Epithelial cell of esophagus (primary cell): ENCODE measurements around the gene TRPM7.
"Not testable (repeated sequence)": the region's sequence is repeated elsewhere in the genome, so short reads cannot be mapped to it uniquely, and the experiment has no call there.

ENCODE experiments used
- DNase-seq: peaks from one replicate; pipeline ENCODE4 v3.0.0; 2010; ENCODE audit warnings: low read depth
- H3K4me3 ChIP-seq: 2 replicates; pipeline ENCODE4 v1.5.1; 2011; ENCODE audit warnings: mild to moderate bottlenecking, low read length, control low read depth
- CTCF ChIP-seq: IDR thresholded peaks from 2 replicates; pipeline ENCODE4 v1.5.1; 2011; ENCODE audit warnings: low read depth, mild to moderate bottlenecking, low read length, control low read depth, inconsistent platforms; ENCODE audit not compliant: insufficient read depth; ENCODE audit errors: missing control alignments

TRPM7 gene

GRCh38 chr15:50605462-50605861 lies 81.1 kb downstream of the TRPM7 start:
- H3K4me3 ChIP-seq, result no peak overlapping the region
- DNase-seq, result no peak
- no peak for TF ChIP-seq CTCF

DNA sequence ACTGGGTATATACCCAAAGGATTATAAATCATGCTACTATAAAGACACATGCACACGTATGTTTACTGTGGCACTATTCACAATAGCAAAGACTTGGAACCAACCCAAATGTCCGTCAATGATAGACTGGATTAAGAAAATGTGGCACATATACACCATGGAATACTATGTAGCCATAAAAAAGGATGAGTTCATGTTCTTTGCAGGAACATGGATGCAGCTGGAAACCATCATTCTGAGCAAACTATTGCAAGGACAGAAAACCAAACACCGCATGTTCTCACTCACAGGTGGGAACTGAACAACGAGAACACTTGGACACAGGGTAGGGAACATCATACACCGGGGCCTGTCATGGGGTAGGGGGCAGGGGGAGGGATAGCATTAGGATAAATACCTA lies 84.6 kb downstream of the TRPM7 start:
- not testable (repeated sequence) for H3K4me3 ChIP-seq, DNase-seq

DNA sequence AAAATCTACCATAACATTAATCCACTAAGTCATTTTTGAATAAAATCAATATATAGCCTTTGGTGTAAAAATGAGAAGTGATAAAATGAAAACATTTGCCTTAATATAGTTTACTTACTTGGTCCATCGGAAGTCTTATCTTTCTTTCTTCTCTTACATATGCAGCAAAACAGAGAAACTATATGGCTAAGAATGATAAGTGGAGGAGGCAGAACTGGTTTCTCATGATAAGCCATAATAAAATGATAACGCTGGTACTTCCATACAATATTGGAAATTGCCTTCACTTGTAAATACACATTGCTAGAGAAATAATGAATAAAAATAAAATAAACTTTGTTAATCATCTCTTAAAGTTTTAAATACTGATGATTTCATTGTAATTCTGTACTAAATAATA lies 92.3 kb downstream of the TRPM7 start:
- DNase-seq, result no peak
- H3K4me3 ChIP-seq, result no peak overlapping the region
- TF ChIP-seq CTCF, result no peak

DNA sequence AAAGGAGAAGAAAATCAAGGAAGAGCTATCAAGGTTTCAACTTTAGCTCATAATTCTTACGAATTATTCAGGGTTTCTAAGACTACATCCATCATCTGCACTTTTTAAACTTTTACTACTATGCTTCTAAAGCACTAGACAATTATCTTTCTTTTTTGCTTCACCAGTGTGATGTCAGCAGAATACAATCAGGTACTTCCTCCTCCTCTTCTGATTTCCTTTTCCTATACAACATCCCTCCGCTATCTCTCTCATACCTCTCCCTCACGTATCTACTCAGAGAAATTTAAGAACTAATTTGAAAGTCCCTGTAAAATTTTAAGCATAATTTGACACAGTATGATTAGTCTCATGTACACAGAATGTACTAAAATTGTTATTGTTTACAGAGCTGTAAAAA lies 92.8 kb downstream of the TRPM7 start:
- no peak for TF ChIP-seq CTCF
- H3K4me3 ChIP-seq, result no peak overlapping the region
- DNase-seq, result no peak

DNA sequence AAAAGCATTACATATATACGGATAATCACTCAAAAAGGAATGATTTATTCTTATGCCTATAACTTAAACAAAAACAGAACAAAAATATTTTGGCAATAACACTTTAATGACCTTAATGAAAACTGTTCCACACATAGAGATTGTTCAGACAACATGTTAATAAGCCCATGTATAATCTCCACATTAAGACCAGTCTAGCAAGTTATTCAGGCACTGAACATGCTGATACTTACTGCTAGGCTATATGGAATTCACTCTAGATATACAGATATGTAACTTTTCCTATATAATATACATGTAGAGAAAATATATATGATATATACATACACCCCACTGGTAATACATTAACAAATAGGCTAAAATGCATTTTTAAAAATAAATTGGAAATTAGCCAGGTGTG lies 96.3 kb downstream of the TRPM7 start:
- peak; percentile 5 for DNase-seq
- TF ChIP-seq CTCF, result no peak
- no peak overlapping the region for H3K4me3 ChIP-seq

DNA sequence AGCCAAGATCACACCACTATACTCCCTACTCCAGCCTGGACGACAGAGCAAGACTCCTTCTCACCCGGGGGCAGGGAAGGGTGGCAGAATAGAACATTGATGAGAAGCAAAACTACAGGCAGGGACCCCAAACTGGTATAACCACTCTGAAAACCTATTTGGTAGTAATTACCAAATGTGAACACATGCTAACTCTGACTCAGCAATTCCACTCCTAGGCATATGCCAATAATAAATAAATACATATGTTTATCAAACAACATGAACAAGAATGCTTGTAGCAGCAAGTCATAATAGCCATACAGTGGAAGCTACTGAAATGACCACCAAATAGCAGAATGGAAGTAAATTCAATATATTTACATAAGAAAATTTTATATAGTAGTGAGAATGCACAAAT lies 109.1 kb downstream of the TRPM7 start:
- TF ChIP-seq CTCF, result no peak
- DNase-seq, result no peak
- H3K4me3 ChIP-seq, result no peak overlapping the region

GRCh38 chr15:50576166-50576565 lies 110.4 kb downstream of the TRPM7 start:
- TF ChIP-seq CTCF, result no peak
- no peak overlapping the region for H3K4me3 ChIP-seq
- DNase-seq, result no peak

- not testable (repeated sequence) for H3K4me3 ChIP-seq
- DNase-seq, result peak; percentile 13
Measured at GRCh38 chr15:50573842-50574241, 112.8 kb downstream of the TRPM7 start.

DNA sequence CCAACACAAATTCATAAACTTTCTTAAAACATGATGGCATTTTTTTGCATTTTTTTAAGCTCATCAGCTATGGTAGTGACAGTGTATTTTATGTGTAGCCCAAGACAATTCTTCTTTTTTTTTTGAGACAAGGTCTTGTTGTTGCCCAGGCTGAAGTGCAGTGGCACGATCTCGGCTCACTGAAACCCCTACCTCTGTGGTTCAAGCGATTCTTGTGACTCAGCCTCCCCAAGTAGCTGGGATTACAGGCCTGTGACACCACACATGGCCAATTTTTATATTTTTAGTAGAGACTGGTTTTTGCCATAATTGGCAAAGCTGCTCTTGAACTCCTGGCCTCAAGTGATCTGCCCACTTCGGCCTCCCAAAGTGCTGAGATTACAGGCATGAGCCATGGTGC lies 122.8 kb downstream of the TRPM7 start:
- TF ChIP-seq CTCF, result no peak
- no peak overlapping the region for H3K4me3 ChIP-seq
- DNase-seq, result no peak
